LNCAP (cell line): Measurements from ENCODE around the gene PRDM5.

Experiments used
- CTCF ChIP-seq: fragments of 450-650 bp; IDR thresholded peaks from 2 replicates; pipeline ENCODE4 v1.5.1; 2017; ENCODE audit warnings: mild to moderate bottlenecking

The PRDM5 gene

DNA sequence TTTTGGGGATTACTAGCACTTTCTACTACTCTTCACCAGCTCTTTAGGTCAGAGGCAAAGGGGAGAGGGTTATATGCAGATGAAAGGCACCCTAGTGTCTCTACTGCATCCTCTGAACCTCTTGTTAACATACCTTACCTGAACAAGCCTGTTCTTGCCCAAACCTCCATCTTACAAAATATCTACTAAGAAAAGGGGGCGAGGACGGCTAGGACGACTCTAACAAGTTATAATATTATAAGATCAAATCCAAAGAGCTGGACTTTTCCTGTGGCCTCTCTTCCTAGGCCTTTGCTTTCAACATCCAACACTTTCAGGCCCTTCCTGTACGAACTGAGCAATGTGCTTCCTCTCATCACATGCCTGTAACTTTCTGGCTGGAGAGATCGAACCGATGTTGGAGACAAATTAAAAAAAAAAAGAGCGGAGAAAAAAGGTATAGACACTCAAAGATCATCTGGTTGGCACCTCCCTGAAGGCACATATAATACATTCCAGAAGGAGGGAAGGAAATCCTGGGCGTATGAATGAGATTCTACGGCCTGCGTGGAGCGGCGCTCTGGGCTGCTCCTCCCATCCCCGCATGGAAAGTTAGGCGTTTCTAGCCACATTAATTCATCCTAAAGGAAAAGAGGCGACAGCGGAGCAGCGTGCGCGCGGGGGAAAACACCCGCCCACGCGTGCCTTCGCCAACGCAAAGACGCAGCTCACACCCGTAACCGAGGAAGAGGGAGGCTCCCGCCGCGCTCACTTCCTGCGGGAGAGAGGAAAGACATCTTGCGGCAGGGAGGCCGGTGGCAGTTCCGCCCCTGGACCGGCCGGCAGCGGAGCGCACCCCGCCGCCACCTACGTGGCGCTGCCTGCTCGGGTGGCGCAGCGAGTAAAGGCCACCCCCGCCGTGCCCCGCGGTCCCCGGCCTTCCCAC is 808 bp downstream of the PRDM5 start:
- no peak for TF ChIP-seq CTCF

GRCh38 chr4:120920666-120921065 is 1.9 kb downstream of the PRDM5 start:
- TF ChIP-seq CTCF, result no peak

DNA sequence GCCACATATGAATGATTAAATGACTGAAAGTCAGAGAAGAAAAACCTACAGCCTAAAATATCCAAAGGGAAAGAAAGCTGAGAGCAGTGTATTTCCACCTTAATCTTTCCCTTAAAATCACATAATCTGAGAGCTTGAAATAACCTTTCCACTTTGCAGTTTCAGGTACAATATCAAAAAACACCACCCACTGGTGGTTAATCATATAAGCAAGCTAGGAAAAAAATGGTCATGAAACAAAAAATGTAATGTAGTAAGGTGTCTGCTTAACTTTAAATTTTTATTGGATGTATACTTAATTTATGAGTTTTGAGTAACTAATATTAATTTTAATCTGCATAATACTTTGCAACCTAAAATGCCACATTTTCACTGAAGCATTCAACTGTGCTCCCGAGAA is 3.2 kb downstream of the PRDM5 start:
- TF ChIP-seq CTCF, result no peak

- TF ChIP-seq CTCF, result no peak
Observed at GRCh38 chr4:120918788-120919187, 3.7 kb downstream of the PRDM5 start.

DNA sequence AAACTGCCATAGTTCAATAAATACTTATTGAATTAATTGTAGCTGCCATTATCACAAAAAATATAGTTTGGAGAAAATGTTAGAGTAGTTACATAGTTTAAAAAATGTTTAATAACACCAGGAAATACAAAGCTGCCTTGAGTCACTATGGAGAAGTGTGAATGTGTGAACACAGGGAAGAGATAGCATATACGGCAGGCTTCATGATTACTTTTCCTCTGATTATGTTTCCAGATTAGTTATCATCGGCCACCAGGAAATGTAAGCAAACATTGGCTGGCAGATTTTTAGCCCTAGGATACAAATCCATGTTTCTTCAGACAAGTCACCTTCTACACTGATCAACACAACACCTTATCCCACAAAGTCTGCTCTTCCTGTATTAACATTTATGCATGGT is 4.4 kb downstream of the PRDM5 start:
- TF ChIP-seq CTCF, result no peak

DNA sequence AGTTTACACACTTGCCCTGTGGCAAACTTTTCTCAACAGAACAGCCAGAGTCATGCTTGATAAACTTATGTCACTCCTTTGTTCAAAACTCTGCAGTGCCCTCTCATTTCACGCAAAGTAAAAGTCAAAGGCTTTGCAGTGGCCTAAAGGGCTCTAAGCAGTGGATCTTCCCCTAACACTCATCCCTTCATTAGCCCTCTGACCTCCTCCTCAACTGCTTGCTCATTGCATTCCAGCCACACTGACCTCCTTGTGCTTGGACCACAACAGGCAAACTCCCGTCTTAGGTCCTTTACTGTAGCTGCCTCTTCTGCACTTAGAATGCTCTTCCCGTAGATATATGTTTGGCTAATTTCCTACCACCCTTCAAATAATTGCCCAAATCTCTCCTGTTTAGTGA is 5.6 kb downstream of the PRDM5 start:
- TF ChIP-seq CTCF, result no peak

GRCh38 chr4:120915336-120915735 is 7.2 kb downstream of the PRDM5 start:
- TF ChIP-seq CTCF, result no peak
